ENCODE measurements around the gene ZSCAN20.

Gene ZSCAN20

GRCh38 chr1:33443705-33444180, 28.7 kb upstream of the ZSCAN20 start:
- no peak for DNase-seq (ENCODE audit: low spot score)

- no peak for DNase-seq (ENCODE audit: low spot score)
Observed at GRCh38 chr1:33445108-33445507, 27.3 kb upstream of the ZSCAN20 start.

DNA sequence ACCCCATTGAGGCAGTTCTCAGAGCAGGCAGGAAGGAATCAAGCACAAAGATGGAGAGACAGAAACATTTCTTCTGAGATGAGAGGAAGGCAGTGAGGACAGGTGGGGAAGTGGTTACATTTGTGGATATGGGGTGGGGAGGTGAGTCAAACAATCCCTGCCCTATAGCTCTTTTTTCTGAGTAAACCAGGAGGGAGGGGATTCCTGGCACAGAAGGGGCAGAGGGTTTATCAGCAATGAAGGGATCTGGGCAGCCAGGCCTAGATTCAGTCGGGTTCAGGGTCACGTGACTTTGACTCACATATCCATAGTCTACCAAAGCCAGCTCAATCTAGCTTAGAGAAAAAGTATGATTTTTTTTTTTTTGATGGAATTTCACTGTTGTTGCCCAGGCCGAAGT, 25.9 kb upstream of the ZSCAN20 start:
- DNase-seq (ENCODE audit: low spot score) = no peak

- DNase-seq (ENCODE audit: low spot score) = no peak
Observed at GRCh38 chr1:33454646-33455282, 17.7 kb upstream of the ZSCAN20 start.

DNA sequence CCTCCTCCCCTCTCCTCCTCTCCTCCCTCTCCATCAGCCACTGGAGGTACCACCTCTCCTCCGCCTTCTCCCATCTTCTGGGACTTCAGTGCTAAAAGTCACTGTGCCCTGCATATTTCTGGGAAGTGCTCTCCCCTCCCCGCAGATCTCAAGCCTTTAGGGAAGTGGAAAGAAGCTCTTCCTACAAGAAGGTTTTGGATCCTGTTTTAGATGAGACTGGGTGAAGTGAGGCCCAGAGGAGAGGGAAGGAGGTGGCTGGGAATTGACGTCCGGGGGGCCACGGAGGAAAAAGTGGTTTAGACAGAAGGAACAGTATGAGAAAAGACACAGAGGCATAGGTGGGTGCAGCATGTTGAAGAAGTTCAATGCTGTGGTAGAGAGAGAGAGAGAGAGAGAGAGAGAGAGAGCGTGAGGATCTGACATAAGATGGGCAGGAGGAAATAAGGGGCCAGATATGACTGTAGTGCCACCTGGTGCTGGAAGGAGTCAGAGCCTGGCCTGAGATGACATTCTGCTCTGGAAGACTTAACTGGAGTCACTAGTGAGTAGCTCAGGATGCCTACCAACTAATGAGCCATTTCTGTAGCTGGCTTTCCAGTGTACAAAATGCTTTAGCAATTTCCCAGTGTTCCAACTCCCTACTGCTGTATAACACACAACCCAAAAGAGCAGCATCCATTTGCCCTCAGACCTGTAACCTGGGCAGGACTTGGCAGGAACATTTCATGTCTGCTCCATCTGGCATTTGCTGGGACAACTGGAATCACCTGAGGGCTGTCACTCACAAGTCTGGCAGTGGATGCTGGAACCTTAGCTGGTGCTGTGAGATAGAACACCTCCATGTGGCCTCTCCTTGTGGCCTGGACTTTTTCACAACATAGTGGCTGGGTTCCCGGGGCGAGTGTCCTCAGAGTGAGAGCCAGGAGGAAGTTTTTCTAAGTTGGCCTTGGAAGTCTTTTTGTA, 16.6 kb upstream of the ZSCAN20 start:
- DNase-seq (ENCODE audit: low spot score) = peak; percentile 84

DNA sequence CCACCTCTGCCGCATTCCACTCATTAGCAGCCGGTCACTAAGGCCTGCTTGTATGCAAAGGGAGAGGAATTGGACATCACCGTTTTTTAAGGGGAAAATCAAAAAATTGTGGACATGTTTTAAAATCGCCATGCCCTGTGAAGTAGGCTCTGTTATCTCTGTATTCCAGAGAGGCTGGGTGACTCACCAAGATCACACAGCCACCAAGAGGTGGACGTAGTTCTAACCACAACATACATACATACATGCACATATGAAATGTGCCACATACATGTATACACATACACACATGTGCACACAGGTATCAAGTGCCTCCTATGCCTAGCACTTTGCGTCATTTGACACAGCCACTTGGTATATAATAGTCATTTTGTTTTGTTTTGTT, 16.0 kb upstream of the ZSCAN20 start:
- DNase-seq (ENCODE audit: low spot score) = no peak

DNA sequence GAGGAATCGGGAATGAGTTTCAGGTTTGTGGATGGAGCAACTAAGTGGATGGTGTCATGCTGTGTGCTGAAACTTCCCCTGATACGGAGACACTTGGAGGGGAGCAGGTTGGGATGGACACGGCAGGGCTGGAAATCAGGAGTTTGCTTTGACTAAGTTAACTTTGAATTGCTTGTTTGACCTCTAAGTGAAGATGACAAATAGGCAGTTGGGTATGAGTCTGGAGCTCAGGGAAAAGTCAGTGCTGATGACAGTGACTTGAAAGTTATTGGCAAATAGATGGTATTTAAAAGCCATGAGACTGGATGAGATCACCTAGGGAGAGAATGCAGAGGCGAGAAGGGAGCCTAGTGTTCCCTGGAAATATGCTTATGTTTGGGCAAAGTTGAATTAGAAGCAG, 12.8 kb upstream of the ZSCAN20 start:
- DNase-seq (ENCODE audit: low spot score) = no peak

DNA sequence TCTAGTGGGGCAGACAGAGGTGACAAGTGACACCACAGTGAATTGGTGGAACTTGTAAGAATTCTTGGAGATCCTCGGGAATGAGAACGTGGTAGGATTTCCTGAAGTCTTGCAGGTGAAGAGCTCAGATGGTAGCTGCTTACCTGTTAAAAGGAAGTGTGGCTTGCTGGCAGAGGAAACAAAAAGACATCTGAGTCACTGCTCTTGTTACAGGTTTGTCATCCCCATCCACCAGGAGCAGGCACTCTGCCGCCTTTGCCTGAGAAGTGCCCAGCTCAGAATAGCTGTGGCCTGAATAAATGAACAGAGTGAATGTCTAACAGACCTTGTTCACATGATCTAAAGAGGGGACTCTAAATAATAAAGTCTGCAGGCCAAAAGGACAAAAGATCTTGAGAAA, 12.3 kb upstream of the ZSCAN20 start:
- no peak for DNase-seq (ENCODE audit: low spot score)

GRCh38 chr1:33460947-33461629, 11.4 kb upstream of the ZSCAN20 start:
- DNase-seq (ENCODE audit: low spot score) = peak; percentile 75

GRCh38 chr1:33462405-33463164, 9.9 kb upstream of the ZSCAN20 start:
- DNase-seq (ENCODE audit: low spot score) = no peak

GRCh38 chr1:33464552-33464951, 7.9 kb upstream of the ZSCAN20 start:
- no peak for DNase-seq (ENCODE audit: low spot score)

- no peak for DNase-seq (ENCODE audit: low spot score)
Observed at GRCh38 chr1:33465316-33465715, 7.1 kb upstream of the ZSCAN20 start.

GRCh38 chr1:33466159-33466558, 6.3 kb upstream of the ZSCAN20 start:
- peak; percentile 53 for DNase-seq (ENCODE audit: low spot score)

GRCh38 chr1:33468011-33468410, 4.4 kb upstream of the ZSCAN20 start:
- DNase-seq (ENCODE audit: low spot score) = no peak

- DNase-seq (ENCODE audit: low spot score) = no peak
Observed at GRCh38 chr1:33468531-33468930, 3.9 kb upstream of the ZSCAN20 start.

DNA sequence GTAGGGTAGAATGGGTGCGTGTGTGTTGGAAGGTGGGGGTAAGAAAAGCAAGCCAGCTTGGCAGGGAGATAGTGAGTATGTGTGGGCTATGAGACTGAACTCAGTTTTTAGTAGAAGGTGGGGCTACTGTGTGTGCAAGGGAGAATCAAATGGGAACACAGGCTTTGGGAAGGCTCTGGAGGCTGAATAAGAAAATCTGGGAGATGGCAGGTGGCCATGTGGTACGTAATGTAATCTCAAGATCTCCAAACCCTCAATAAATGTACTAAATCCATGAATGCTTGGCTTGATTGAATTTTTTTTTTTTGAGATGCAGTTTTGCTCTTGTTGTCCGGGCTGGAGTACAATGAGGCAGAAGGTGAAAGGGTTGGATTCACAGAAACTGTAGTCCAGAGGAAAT, 3.5 kb upstream of the ZSCAN20 start:
- no peak for DNase-seq (ENCODE audit: low spot score)

- DNase-seq (ENCODE audit: low spot score) = no peak
Observed at GRCh38 chr1:33469691-33470090, 2.8 kb upstream of the ZSCAN20 start.

- peak; percentile 95 for DNase-seq (ENCODE audit: low spot score)
Observed at GRCh38 chr1:33470495-33471012, 1.9 kb upstream of the ZSCAN20 start.

GRCh38 chr1:33471416-33471815, 1.0 kb upstream of the ZSCAN20 start:
- DNase-seq (ENCODE audit: low spot score) = no peak

DNA sequence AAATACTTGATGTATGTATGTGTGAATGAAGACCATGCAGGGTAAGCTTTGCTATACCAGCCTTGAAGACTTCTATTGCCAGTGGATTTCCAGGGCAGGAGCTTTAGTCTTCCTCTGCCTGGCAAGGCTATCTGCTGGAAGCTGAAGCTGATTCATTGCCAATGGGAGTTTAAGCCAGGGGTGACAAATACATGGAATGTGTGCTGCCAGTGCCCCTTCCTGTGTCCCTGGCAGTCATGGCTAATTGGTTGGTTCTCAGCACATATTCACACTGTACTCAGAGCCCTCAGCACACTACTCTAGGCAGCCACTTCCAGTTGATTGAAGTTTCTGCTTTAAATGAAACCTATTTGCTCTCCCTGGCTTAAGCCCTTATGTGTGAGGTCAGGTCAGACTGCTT, 1.5 kb downstream of the ZSCAN20 start:
- DNase-seq (ENCODE audit: low spot score) = no peak

DNA sequence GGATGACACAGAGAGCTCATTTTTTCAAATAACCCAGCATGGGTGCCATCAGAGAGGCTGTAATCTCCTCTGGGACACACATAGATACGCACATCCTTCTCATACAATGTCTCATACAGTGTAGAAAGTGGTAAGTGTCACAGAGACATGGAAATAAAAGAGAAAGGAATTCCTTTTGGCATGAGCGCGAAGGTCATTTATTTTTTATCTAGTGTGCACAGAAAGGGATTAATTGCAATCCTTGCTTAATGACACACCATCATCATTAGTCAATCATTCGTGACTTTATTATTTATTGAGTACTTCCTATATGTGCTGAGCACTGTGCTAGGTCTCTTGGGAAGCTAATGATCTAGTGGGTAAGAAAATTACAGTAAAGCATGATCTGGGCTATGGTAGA, 5.0 kb downstream of the ZSCAN20 start:
- no peak for DNase-seq (ENCODE audit: low spot score)

DNA sequence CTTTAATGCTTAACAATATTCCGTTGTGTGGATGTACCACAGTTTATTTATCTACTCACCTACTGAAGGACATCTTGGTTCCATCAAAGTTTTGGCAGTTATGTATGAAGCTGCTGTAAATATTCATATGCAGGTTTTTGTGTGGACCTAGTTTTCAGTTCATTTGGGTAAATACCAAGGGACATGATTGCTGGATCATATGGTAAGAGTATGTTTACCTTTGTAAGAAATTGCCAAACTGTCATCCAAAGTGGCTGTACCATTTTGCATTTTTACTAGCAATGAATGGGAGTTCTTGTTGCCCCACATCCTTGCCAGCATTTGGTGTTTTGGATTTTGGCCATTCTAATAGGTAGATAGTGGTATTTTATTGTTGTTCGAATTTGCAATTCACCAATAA, 10.0 kb downstream of the ZSCAN20 start:
- DNase-seq (ENCODE audit: low spot score) = no peak
